NCI-H2227 treated with DMSO at 0.1 percent for 48 hours (cell line): ENCODE data around the gene CCDC71.
A peak's percentile ranks its signal among the peaks of the same experiment; 100 is the strongest.

ENCODE experiments used
- DNase-seq: peaks from one replicate; lab custom pipeline; 2025; lab: John Stamatoyannopoulos, UW

Gene CCDC71

GRCh38 chr3:49131576-49131975 lies 34.6 kb downstream of the CCDC71 start:
- DNase-seq: no peak

GRCh38 chr3:49131040-49131439 lies 35.1 kb downstream of the CCDC71 start:
- DNase-seq: no peak

DNA sequence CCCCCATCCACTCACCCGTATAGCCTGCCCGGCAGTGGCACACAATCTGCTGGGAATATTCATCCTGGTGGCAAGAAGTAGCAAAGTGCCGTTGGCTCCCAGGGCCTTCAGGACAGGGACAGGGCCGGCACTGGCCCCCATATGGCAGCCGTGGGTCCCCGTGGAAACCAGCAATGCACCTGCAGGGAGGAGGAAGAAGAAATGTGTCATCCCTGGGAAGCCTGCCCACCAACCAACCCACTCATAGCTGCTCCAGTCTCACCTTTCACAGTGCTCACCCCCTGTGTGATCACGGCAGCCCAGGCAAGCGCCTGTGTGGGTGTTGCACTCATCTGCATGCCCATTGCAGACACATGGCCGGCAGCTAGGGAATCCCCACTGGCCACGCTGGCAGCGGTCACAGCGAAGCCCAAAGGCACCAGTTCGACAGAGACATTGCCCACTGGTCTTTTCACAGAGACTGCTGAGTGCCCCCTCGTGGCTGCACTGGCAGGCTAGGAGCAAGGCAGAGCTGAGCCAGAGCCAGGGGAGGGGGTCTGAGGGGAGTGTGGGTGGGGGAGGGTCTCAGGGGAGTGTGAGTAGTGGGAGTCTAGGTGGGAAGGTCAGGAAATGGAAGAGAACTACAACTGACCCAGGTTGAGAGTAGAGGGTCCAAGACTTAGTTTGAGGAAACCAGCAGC lies 41.0 kb downstream of the CCDC71 start:
- DNase-seq: no peak

GRCh38 chr3:49124203-49124602 lies 41.9 kb downstream of the CCDC71 start:
- DNase-seq: no peak

DNA sequence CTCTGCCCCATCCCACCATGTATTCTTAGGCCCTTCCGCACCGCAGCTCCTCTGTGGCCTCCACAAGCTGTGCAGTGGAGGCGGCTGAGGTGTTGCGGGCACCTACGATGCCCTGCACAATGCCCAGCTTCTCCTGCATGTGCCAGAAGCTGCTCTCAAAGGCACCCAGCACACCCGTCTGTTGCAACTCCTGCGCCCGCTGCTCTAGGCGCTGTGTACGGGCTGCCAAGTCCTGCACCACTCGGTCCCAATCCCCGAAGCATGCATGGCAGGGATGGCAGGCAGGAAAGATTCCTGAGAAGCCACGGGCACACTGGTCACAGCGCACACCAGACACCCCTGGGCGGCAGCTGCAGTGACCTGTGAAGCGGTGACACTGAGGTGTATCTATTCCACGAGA lies 42.4 kb downstream of the CCDC71 start:
- no peak for DNase-seq

- DNase-seq: no peak
These were observed 43.1 kb downstream of the CCDC71 start for GRCh38 chr3:49122886-49123545.

- DNase-seq: no peak
These were observed 43.7 kb downstream of the CCDC71 start for GRCh38 chr3:49122451-49122850.

DNA sequence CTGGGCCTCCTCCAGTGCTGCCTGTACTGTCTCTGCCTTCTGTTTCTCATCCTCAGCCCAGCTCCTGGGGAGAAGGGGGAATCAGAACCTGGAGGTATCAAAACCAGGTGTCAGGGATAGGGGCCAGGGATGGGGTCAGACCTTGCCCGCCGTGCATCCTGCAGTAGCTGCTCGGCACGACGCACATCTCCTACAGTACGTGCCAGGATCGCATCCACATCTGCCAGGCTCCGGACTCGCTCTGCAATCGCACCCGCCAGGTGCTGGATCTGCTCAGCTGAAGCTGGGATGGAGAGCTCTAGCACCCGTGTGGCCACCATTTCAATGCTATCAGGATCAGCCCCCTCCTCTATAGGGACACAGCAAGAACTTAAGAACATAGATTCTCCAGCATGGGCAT lies 44.1 kb downstream of the CCDC71 start:
- DNase-seq: no peak

GRCh38 chr3:49121132-49121736 lies 44.9 kb downstream of the CCDC71 start:
- no peak for DNase-seq

DNA sequence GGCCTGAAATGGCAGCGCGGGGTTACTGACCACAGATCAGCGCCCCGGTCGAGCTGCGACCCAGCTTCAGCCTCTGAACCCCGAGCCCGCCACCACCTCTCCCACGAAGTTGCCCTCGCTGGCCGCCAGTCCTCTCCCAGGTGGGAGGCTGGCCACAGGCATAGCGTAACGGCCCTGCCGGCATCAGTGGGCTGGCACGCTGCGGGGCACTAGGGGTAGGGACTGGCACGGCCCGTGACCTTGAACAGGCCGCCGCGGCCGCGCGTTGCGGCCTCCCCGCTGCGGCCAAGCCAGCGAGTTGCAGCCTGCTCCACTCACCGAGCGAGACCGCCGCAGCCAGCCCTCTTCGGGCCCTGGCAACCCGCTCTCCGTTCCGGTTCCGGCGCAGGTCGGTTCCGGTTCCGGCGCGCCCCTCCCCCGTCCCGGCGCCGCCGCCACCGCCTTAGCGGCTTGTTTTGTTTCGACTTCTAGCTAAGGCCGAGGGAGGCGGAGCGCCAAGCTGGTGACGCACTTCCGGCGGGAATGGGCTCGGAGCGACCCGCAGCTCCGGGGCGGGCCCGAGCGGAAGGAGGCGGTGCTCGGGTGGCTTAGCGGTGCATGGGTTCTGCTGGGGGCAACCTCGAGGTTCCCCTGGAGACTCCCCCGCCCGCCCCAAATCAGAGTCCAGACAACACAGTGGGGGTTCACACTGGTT lies 45.5 kb downstream of the CCDC71 start, which contains the start of gene USP19:
TSS of gene USP19 (minus strand) at position 386 of the 694 bp plus-strand sequence. CDS start 1,678 bp downstream, outside the sequence.
- DNase-seq: peak; percentile 73

- no peak for DNase-seq
These were observed 46.1 kb downstream of the CCDC71 start for GRCh38 chr3:49120096-49120437.

DNA sequence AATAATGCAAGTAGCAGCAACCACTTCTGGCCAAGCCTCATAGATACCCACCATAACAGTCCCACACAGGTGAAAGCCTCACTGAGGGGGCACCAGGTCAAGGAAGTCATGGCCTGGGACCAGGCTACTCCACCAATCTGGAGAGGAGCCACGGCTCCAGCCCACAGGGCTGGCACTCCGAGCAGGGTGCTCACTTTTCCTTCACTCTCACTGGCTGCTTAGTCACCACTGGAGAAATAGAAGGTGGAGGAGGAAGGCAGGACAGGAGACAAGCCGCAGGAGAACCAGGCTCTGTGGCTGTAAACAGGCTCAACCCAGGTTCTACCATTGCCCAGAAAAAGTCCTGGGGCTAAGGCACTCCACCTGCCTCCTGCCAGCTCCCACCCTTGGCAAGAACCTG lies 46.7 kb downstream of the CCDC71 start:
- no peak for DNase-seq

- DNase-seq: no peak
These were observed 47.1 kb downstream of the CCDC71 start for GRCh38 chr3:49119036-49119435.
